Stimulated activated CD8-positive, alpha-beta memory T cell treated with anti-CD3 and anti-CD28 coated beads, Interleukin-2, amount 100 ng/mL, for 1 hour (primary cell): ENCODE measurements around the gene KIAA1614.

Experiments
- DNase-seq, 2 donors: peaks; one replicate each; pipeline ENCODE4 v3.0.0-alpha.2; 2020; ENCODE audit warnings: low read depth in 2 of 2

KIAA1614 gene

DNA sequence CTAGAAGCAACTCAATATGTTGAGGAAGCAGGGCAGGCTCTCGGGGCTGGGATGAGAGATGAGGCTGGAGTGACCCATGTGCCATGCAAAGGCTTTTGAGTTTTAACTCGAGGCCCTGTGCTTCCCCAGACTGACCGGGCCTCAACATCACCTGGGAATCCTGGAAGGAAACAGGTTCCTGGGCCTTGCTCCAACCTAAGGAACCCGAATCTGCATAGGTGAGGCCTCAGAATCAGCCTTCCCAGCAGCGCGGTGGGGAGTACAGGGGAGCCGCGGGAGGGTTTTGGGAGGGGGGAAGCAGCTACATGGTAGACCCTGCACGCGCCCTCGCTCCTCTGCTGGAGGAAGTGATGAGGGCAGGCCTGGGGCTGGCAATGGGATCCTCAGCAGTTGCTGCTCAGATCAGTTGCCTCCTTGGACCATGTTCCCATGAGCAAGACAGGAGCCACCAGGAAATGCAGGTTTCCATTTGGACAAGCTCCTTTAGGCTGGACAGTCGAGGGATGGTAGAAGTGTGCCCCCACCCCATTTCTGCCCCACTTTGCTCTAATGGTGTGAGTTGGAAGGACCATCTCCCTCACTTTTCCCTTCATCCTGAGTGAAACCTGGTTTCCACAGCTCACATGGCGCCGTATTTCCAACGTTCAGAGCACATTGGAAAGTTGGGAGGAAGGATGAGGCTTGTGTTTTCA lies 4.5 kb upstream of the KIAA1614 start:
- DNase-seq, result no peak

DNA sequence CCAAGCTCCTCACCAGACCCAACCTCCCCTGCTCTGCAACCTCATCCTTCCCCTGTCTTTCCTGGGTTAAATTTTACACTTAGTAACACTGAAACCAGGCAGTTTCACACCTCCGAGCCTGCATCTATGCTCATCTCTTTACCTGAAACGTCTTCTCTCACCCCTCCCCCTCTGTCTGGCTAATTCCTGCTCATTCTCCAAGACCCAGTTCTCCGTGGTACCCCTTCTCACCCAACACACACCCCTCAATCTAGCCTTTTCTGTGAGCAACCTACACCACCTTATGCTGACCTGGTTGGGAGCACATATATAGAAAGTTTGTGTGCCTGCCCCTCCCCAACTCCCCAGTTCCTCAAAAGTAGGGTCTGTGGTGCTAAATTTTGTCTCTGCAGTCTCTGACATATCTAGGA lies 3.7 kb upstream of the KIAA1614 start:
- no peak for DNase-seq

DNA sequence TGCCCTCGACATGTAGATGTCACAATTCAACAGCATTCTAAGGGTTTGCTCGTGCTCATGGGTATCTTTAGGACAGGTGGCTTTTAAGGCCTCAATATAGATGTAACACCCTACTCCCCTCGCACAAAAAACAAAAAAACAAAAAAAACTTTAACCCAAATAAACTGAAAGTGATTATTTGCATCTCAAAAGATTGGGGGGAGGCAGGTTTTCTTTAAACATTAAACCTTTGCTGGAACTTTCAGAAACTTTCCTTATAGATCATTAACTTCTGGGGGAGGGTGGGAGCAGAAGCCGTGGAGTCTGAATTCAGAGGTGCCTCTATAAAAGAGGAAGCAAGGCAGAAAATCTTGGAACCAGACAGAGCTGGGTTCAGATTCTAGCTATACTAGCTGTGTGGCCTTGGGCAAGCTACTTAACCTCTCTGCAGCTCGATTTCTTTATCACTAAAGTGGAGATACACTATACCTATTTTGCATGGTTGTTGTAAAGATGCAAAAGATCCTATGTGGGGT lies 3.2 kb upstream of the KIAA1614 start:
- no peak for DNase-seq

DNA sequence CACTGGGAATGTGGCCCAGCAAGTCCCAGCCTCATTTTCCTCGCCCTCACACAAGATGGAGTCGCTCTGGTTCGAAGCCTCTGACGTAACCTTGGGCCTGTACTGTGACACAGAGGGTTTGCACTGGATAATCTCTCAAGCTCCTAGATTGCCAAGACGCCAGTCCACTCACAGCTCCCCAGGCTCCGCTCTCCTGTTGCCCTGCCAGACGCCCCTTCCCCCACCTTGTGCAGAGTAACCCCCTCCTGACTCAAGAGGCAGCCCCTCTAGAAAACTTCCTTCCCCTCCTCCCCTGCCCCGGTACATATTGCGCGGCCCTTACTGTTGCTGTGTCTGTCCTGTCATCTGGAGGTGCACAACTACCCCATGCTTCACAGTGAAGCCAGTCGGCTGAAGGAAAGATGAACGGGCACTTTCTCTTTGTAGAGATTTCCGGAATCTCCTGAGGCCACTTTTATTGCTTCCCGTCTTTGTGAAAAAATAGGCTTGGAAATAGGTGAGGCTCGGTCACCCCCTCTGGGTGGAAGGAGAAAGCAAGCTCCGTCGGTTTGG lies 981 bp upstream of the KIAA1614 start:
- no peak for DNase-seq

DNA sequence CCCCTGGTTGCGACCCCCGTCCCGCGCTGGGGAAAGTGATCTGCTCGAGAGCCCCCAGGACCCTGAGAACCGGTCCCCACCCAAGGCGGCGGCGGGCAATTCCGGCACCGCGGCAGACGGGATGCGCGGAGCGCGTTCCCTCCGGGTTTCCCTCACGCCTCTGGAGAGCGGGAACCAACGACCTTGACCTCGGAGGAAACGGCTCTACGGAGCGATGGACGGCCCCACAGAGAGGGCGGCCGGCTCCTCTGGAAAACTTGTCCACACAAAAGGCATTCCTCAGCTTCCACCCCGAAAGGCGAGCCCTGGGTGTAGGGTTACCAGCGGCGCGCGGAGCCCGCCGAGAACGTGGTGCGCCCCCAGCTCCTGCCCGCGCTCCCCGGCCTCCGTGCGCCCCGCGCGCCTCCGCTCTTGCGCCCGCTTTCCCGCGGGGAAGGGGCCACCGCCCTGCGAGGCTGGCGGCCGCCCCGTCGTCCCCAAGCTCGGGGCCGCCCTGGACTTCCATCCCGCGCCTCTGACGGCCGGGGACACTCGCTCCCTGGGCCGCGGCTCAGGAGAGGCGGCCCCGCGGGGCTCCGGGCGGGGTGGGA lies 391 bp upstream of the KIAA1614 start:
- DNase-seq, result no peak

DNA sequence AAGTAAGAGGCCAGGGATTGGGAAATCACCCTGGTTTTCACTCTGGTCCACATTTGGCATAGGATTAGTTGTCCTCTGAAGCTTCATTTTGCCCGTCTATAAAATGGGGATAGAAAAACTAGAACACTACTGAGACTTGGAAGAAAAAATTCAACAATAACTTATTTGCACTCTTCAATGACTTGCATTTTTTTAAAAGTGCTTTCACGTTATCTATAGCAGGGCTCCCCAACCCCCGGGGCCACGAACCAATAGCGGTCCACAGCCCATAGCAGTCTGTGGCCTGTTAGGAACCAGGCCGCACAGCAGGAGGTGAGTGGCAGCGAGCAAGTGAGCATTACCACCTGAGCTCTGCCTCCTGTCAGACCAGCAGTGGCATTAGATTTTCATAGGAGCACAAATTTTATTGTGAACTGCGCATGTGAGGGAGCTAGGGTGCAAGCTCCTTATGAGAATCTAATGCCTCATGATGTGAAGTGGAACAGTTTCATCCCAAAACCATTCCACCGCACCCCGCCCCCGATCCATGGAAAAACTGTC lies 2.8 kb downstream of the KIAA1614 start:
- DNase-seq, result no peak

DNA sequence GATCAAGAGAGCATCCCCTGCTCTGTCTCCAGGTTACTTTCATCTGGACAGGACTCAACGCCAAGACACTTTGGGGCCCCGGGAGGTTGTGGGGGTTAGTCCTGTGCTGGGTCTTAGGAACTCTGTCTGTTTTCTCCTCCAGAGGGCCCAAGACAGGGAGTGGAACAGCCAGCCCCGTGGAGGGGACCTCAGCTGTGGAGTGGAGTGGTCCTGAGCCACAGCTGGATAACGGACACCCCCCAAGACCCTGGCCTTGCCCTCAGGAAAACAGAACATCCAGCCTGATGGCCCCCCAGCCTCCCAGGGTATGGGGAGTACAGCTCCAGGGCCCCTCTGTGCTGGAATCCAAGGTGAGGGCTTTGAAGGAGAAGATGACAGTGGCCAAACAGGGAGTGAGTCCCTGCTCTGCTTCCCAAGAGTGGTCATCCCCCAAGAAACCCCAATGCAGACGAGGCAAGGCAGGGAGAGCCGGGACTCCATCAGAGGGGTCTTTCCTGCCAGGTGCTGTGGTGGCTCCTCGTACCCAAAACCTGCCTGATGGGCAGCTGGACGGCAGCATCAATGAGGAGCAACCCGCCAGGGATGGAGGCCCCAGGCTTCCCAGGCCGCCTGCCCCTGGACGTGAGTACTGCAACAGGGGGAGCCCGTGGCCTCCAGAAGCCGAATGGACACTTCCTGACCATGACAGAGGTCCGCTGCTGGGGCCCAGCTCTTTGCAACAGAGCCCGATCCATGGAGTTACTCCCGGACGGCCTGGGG lies 3.5 kb downstream of the KIAA1614 start:
- DNase-seq, result no peak

DNA sequence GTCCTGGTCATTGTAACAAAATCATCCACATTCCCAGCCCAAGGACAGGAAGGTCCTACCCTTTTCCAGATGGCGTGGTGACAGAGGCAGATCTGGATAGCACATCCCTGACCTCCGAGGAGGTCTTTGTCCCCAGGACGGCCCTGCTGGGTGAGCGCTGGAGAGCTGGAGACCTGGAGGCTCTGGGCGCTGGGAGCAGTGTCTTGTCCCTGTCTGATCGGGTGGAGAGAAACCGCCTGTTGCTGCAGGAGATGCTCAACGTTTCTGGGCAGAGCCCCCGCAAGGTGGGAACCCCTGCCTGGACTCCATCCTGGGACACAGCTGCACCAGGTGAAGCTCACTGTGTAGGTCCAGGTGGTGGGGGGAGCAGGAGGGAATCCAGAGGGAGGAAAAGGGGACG lies 4.1 kb downstream of the KIAA1614 start:
- no peak for DNase-seq

DNA sequence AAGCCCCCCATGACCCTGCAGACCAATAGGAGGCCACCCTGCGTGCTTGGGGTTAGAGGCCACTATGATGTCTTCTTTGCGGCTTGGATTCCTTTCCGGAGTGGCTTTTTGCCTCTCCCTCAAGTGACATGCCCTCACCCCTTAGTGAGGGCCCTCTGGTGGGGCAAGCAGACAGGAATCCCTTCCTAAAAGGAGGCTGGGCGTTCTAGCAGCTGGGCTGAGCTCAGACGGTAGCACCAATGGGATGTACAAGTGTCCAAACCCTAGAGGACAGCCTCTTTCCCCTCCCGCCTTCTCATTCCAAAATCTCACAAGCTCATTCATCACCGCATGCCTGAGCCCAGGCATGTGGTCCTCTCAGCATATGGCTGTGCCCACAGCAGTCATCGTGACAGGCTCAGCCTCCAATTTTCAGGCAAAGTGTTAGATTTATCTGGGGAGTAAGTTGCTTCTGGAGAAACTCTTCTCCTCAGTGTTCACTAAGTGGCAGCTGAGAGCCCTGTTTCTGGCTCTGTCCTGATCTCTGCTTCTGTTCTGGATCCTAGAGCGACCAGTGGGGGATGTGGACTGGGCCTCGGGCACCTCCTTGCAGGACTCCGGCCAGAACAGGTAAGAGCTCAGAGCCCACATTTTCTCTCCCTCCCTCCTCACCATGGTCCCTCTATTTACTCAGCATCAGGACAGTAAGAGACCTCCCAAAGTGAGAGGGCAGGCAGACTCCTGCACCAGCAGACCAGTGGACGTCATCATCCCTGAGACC lies 4.8 kb downstream of the KIAA1614 start:
- no peak for DNase-seq

DNA sequence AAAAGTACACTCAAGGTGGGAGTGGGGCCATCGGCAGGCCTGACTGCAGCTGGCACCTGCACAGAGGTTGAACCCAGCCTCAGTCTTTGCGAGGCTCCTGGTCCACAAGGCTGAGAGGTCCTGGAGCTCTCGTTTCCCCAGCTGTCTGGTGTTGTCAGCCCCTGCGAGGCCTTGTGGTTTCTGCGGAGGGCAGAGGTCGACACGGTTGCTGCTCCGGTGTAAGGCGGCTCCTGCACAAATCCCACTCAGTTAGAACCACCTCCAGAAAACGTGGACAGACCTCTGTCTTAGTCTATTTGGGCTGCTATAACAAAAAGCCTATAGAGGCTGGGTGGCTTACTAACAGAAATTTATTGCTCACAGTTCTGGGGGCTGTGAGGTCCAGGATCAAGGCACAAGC lies 5.8 kb downstream of the KIAA1614 start:
- no peak for DNase-seq

DNA sequence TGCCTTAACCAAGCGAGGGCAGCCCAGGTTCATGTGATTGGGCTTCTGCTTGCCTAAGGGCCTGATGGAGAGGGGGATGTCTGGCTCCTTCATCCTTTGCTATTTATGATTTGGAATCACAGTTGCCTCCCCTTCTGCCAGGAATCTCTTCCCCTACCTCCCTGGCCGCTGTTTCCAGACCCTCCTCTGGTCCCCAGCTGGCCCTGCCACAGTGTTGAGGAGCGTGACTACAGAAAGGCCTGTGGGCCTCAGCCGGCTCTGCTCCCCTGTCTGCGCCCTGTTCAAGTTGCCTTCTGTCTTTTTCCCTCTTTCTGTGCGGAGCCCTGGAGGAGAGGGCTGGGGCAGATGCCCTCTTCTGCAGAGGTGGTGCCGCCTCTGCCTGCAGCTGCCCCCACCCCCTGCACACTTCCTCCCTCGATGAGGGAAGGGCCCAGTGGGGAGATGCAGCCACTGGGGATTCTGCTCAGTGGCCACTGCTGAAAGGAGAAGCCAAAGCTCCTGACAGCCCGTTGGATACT lies 6.5 kb downstream of the KIAA1614 start:
- no peak for DNase-seq

DNA sequence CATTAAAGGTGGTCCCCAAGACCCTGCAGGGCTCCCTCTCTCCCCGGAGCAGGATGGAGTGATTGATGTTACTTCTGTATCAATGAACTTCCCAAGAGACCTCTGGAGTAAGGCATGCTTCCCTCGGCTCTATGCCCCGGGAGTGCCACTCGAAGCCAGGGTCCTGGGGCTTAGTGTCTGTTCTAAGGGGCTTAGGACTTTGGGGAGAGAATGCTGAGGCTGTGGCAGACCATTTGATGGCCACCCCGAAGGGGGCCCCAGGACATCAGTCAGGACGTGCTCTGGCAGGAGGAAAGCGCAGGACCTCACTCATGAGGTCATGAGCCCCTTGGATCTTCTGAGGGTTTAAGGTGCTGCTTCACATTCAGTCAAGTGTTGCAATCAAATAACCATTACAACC lies 7.5 kb downstream of the KIAA1614 start:
- DNase-seq, result no peak

DNA sequence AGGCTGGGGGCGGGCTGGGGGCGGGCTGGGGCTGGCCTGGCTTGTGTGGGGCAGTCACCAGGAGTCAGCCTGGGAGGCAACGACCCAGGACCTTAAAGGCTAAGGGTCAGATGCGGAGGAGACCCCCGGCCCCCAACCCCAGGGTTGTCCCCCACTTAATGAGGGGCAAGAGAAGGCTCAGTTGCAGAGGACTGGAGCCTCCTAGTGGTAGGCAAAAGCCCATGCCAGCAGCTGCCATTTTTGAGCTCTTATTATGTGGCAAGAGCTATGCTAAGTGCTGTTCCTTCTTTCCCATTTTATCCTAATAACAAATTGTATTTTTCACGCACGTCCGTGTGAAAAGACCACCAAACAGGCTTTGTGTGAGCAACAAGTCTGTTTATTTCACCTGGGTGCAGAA lies 8.0 kb downstream of the KIAA1614 start:
- DNase-seq, result no peak

DNA sequence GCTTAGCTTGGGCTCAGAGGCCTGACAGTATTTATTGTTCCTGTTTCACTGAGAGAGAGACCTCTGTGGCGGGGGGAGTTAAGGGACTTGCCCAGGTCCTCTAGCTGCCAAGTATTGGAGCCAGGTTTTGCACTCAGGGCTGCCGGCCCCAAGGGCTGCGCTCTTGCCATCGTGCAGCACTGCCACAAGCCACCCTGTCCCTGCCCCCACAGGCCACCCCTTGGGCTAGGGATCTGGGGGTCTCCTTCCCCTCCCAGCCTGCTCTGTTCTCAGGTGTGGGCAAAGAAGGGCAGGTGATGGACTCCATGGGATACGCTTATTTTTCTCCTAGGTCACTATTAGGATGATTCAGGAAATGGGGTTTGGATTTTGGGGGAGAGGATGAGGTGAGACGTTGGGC lies 8.7 kb downstream of the KIAA1614 start:
- no peak for DNase-seq

DNA sequence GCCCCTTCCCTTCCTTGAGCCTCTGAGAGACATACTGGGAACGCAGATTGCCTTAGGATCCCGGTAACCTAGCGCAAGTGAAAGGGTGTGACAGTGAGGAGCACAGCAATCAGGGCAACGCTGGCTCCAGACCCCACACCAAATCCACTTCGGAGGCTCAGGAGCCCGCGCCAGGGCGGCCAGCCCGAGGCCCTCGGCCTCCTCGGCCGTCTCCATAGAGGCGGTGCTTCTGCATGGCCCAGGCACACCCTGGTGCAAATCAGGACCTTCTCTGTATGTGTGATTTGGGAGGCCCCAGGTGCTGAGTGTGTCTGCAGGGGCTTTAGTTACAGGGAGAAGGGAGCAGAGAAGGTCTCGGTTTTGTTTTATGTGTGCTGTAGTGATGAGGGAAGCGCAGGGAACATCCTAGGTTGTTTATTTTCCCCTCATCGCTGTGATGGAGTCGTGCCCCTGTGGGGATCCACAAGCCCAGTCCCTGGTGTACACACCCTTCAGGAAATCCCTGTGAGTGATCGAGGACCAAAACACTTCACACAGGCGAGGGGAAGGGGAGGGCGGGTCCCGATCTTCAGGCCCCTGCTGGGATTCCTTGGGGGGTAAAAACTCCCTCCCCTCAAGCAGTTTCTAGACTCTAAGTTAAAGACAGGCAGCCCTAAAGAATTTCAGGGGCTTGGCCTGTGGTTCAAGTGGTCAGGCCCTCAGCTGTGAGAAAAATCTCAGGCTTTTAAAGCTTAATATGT lies 9.4 kb downstream of the KIAA1614 start:
- no peak for DNase-seq

DNA sequence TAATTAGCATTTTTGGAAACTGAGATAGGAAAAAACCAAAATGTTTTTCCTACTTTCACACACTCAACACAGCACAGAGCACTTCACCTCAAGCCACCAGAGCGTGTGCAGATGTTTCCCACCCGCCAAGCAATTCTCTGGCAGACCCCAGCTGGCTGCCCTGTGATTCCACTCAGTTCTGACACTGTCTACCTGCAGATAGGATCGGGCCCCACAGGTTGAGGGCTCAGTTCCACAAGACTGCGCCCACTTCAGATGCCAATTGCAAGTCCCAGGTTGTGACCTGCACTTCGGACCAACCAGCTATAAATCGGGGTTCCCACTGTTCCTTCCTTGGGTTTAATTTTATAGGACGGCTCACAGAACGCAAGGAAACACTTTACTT lies 9.9 kb downstream of the KIAA1614 start:
- no peak for DNase-seq

DNA sequence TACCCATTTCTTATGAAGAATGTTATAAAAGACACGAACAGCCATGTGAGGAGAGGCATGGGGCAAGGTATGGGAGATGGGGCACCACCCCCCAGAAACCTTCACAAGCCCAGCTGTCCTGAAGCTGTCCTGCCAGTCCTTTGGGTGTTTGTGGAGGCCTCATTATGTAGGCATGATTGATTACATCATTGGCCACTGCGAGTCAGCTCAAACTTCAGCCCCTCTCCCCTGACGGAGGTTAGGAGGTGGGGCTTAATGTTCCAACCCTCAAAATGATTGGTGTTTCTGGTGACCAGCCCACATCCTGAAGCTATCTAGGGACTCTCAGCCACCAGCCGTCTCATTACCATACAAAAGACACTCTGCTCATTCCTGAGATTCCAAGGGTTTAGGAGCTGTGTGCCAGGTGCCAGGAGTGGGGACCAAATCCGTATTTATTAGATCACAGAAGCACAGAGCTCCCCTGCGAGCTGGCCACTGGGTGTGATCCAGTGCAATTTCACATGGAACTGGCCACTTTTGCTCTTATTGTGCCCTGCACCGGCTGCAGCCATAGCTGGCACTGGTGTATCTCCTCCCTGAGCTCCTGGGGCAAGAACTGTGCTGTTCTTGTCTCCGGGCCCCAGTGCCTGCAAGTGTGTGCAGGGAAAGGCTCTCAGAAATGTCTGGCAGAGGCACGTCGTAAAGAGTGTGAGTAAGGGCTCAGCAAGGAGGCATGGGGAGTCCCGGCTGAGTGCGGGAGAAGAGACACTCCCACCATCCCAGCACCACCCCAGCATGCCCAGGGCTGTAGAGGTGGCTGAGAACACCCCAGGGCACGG lies 10.5 kb downstream of the KIAA1614 start:
- no peak for DNase-seq

DNA sequence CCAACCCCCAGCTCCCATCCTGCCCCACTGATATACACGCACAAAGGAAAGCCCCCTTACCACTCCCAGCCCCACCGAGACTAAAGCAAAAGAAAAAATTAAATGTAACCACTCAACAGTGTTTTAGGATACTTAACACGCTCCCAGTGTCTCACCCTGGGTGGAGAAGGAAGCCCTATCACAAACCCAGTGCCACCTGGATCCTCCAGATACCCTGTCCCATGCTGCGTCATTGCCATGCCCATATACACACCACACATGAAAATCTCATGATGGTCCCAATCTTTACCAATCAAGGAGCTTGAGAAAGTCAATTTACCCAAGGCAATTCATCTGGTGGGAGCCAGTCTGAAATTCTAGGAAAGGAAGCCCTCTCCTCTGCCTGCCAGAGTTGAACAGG lies 11.2 kb downstream of the KIAA1614 start:
- DNase-seq, result no peak

DNA sequence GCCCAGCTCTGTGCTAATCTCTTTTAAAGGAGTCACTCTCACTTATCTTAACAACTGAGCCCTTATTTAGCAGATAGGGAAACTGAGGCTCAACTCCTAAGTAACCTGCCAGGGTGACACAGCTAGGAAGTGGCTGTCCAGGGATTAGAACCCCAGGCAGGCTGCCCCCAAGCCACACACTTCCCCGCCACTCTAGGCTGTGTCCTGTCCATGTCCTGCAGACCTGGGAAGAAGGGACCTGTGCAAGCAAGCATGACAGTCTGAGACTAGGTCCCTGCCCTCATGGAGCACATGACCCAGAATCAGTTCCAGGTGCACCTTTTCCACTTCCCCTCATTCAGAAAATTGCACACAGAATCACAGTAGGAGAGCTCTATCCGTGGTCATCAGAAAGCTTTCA lies 12.2 kb downstream of the KIAA1614 start:
- DNase-seq, result no peak
